NCI-H1694 (cell line): ENCODE results near the gene FCHSD2.
"Not testable (repeated sequence)": the region's sequence is repeated elsewhere in the genome, so short reads cannot be mapped to it uniquely, and the experiment has no call there.

Experiments used
- DNase-seq: peaks from one replicate; lab custom pipeline; 2025; lab: John Stamatoyannopoulos, UW

Gene FCHSD2

DNA sequence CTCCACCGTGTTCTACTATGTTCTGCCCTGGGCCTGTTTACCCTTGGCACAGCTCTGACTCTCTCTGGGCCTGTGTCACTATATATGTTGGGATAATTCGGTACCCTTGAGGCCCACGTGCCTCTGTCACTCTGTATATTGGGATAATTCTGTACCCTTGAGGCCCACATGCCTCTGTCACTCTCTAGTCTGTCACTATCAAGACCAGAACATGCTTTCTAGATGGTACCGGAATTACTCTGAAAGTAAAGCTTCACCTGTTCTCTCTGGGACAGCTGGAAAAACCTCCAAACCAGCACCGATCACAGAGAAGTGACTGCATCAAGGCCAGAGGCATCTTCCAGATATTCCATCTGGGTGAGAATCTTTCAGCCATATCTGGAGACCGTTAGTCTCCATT is 9.3 kb upstream of the FCHSD2 start:
- DNase-seq, result no peak

DNA sequence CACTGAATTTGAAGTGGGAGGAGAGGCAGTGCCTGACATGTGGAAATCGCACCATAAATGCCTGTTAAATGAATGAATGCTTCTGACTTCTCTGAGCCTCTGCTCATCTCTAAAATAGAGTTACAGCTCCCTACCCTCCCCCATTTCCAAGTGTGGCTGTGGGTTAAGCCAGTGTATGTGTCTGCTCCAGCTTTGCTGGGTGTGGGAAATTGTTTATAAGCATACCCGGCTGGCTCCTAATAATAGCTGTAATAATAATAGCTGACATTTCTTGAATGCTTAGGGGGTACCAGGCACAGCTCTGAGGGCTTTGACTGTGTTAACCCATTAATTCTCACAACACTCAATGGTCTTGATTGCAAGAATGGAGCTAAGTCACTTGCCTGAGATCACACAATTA is 7.0 kb upstream of the FCHSD2 start:
- DNase-seq, result no peak

DNA sequence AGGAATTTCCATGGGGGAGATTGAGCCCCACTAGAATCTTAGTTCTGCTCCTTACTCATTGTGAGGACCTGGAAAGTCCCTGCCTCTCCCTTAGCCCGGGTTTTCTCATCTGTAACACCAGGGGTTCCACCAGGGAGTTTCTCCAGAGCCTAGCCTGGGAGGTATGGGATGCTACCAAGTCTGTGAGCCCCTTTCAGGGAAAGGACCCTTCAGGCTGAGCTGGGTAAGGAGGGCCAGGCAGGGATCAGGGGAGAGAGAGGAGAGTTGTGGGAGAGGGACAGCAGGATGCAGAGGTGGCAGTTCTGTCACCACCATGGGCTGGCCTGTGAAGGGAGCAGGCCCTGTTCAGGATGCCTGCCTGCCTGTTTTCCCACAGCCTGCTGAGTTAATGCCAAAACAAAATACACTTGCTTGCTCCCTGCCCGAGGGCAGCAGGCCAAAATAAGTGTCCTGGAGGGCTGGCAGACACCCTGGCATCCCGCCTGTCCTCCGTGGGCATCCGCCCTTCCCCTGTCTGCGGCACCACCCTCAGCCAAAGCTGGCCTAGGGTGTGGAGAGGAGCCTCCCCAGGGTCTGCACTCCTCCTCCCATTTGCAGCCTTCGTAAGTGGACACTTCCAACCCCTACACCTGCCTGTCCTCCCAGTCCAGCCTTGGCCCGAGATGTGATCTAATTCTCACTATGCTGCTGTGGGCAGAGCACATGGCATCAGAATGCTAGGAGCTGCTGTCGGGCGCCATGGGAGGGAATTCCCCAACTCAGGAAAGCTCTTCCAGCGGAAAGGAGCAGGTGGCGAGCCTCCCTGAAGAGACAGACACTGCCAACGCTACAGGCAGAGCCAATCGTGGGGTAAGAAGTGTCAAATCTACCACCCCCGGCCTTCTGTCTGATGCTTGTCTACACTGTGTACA is 5.9 kb upstream of the FCHSD2 start:
- peak; percentile 68 for DNase-seq

DNA sequence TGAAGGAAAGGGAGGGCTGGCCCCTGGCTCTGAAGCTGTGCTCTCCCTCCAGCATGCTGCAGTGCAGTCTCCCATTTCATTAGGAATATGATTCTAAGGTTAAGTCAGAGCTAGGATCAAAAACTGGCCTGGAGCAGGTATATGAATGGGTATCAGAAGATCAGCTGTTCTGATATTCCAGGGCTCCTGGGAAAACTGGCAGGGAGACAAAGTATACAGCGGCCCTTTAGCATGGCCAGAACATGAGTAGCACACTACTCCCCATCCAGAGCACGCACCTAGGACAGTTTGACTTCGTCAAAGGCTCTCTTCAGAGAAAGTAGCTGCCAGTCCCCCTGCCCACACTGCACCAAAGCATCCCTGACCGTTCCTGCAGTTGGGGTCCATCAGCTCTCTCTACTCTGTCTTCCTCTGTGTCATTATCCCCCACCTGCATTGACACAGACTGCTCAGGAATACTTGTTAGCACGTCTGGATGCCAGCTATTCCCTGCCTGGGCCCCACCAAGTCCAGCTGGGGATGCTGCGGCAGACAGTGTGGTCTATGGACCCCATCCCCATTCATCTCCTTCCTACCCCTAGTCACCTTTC is 4.0 kb upstream of the FCHSD2 start:
- no peak for DNase-seq

DNA sequence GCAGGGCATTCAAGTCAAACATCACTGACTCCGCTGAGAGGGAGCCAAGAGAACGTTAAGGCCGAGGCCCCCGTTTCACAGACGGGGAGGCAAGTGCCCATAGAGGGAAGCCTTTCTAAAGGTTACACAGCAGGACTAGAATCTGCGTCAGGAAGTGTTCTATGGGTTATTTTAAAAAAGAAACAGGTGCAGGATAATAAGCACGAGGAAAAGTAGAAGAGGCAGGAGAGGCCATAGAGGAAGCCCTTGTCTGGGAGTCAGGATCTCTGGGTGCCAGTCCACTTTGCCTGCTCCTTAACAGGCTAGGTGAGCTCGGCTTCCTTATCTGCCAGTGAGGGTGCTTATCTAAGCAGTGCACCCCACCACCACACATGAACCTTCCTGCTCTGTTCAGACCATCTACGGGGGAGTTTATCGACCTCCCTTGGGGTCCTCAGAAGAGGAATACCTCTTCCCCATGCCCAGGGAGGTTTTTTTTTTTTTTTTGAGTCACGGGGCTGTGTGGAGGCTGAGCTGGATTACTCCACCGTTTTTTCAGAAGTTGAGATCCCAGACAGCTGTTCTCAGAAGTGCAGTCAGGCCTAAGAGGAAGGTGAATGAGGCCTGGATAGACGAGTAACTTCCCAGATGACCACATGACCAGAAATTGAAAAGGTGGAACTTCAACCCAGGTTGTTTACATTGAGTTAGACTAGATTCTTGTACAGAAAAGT is 1.2 kb upstream of the FCHSD2 start:
- no peak for DNase-seq

DNA sequence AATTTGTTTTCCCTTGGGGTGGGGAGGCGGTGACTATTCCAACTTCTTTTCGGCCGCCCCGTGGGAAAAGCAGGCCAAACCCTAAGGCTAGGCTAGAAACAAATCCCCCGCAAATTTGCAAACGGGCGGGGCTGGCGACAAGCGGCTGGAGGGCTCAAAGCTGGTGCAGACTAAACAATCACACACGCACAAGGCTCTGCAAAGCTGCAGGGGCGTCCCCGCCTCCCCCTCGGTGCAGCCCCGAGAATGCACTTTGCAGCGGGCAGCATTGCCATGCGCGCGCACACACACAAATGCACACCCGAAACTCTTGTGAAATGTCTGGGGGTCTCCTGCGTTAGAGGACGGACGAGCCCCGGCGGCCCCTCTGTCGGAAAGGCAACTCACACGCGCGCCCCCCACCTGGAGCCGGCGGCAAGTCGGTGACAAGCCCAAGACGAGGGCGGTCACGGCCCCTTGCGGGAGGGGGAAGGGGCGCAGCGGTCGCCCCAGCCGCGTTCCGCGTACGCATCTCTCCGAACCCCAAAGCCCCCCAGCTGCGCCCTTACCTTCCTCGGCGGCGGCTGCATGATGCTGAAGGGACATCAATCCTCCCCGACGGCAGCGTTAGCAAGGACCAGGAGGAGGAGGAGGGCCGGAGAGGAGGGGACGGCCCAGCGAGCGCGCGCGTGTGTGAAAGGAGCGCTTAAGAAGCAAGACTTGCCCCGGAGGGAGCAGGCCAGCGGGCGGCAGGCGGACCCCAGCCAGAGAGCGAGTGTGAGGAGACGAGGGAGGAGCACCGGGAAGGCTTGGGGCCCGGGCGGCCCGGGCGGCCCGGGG is 600 bp downstream of the FCHSD2 start:
- DNase-seq, result no peak

DNA sequence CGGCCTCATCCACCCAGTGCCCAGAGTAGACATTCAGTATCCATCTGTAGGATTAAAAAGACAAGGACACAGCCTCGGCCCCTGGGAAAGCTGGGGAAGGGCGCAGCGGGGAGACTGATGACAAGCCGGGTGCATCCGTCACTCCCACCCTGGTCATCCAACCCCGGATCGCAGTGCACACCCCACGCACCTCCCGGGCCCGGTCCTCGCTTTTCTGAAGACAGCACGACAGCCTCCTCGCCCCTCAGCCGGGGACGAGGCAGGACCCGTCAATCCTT is 1.1 kb downstream of the FCHSD2 start:
- no peak for DNase-seq

DNA sequence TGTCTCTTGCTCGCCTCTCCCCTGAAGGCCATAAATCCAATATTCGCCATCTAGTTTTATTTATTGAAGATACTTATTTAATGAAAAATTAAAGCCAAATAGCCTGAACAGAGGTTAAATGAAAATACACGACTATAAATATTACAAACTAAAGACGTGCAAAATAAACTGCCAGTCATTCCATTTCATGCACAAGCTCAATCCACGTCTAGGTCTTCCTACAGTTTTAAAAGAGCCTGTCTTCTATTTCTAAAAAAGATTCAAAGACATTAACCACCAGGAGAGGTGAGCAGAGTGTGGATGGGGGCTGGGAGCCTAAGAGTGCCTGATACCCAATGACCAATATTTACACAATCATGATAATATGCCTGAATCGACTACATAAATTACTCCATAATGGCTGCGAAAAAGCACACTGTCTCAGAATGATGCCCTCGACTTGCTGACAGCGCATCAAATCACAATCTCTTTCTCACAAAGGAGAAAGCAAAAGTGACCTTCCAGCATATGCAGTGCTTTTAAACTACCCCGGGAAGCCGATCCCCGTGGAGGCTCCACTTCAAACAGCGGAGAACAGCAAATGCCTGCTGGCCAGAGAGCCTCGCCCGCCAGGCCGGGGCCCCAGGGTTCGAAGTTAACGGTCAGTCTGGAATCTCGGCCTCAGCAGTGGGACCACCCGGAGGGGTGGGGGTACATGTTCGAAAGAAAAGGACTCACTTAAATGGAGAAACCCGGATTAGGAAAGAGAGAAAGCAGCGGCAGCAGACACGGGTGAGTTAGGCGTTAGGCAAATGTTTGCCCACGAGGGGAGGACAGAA is 1.7 kb downstream of the FCHSD2 start:
- DNase-seq, result no peak

DNA sequence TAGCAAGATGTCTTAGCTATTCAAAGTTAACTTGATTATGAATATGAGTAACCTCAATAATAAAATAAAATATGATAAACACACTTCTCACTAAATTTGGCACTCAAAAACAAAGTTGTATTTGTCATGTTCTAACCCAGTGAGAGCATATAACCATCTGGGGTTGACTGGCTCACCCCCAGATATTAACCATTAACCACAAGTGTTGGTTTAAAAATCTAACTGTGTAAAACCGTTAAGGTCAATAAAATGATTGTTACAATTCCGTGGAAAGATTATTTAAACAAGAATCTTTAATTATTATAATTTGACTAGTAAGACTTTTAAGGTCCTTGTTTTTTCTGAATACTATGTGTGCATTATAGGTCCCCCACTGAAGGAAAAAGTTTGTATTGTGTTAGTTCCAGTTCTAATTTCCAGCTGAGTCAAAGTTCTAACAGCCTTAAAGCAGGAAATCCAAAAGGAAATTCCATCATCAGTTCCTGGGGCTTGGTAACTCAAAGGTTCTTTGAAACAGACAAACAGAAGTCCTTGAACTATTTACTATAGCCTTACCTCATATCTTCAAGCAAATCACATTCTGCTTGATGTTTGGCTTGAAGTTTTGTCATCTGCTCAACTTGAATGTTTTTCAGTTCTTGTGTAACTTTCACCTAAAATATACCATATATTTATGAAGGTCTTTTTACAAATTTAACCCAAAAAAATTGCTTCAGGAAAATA is 2.5 kb downstream of the FCHSD2 start:
- DNase-seq, result no peak

DNA sequence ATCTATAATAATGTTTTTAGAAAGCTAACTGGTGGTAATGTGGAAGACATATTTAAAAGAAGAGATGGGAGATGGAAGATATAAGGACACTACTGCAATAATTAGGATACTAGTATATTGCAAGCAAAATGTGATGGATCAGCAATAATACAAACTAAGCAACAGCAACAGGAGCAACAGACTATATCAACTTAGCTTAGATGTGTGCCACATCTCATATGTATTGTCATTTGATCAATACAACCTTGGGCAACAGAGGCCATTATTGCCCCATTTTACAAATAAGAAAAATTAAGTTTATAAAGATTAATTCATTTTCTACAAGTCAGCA is 4.2 kb downstream of the FCHSD2 start:
- no peak for DNase-seq

DNA sequence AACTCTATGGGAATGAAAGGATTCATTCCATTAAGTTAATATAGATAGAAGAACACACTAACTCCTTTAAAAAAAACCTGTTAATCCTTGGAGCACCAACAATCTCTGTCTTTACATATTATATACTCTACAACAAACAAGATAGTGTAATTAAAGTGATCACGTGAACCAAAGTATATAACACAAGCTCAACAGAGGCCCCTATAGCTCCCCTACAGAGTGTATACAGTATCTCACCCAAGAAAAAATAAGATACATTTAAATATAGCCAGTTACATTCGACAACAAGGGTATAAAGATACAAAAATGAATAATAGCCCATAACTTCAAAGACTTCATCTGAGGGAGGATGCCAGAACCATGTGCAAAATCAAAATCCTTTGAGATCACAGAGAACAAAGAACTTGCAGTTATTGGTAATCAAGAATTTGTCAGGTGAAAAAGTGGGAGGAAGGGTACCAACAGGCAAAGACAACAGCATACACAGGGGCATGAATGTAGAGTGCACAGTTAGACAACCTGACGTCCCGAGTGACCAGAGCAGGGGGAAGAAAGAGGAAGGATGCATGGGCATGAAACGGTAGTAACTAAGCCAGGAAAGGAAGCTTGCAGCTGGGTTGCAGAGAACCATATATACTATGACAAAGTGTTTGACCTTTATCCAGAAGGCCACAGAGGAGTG is 4.7 kb downstream of the FCHSD2 start:
- DNase-seq, result no peak

DNA sequence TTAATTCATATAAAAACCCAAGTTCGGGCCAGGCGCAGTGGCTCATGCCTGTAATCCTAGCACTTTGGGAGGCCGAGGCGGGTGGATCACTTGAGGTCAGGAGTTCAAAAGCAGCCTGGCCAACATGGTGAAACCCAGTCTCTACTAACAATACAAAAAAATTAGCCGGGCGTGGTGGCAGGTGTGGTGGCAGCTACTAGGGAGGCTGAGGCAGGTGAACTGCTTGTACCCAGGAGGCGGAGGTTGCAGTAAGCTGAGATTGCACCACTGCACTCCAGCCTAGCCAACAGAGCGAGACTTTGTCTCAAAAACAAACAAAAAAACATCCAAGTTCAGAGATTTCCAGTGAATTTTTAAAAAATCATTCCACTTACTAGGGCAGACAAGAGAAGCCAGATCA is 5.4 kb downstream of the FCHSD2 start:
- DNase-seq, result not testable (repeated sequence)

DNA sequence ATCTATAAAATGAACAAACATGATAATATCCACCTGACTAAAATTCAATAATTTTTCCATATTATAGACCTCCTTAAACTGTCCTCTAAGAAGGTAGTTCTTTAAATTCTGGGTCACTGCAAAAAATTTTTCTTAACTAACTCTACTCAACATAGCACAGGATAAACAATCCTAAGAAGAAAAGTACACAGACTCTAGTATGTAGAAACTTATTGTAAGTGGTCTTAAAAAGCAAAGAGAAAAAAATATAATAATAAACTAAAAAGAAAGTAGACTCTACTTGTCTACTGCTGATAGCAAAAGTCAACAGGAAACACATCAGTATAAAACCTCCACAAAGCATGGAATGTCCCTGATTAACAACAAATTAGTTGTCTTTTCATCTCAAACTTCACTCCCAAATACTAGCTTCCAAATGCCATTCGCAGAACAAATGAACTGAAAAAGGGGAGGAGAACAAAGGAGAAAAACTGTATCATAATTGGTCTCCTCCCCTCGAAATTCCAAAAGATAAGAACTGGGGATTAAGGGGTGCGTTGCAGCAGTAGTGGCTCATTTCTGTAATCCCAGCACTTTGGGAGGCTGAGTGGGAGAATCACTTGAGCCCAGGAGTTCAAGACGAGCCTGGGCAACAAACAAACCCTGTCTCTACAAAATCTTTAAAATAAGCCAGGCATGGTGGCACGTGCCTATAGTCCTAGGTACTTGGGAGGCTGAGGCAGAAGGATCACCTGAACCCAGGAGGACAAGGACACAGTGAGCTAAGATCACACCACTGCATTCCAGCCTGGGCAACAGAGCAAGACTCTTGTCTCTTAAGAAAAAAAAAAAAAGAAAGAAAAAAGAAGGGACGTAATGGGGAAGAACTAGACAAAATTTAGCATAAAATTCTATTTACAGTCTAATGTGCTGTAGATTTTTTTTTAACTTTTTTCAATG is 6.5 kb downstream of the FCHSD2 start:
- DNase-seq, result no peak

DNA sequence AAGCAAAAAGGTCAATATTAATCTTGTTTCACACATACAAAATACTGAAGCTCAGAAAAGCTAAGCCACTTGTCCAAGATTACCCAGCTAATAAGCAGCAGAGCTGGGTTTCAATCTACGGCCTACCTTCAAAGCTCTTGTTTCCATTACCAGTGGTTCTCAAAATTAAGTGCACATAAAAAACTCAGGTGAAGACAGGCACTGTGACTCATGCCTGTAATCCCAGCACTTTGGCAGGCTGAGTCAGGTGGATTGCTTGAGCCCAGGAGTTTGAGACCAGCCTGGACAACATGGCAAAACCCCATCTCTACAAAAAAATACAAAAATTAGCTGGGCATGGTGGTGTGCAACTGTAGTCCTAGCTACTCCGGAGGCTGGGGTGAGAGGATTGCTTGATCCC is 9.8 kb downstream of the FCHSD2 start:
- not testable (repeated sequence) for DNase-seq

DNA sequence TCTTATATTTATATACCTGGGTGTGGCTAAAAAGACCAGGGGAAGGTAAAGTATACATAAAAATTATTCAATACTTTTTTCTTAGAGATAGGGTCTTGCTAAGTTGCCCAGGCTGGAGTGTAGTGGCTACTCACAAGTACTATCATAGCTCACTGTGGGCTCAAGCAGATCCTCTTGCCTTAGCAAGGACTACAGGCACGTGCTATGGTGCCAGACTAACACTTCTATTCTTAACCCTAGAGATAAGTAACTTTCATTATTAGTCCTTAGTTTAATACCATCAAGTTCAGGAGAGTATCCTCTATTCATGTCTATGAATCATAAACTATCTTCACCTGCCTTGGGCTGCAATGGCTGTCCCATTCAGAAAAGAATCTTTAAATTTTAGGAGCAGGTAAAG is 11.9 kb downstream of the FCHSD2 start:
- DNase-seq, result no peak

DNA sequence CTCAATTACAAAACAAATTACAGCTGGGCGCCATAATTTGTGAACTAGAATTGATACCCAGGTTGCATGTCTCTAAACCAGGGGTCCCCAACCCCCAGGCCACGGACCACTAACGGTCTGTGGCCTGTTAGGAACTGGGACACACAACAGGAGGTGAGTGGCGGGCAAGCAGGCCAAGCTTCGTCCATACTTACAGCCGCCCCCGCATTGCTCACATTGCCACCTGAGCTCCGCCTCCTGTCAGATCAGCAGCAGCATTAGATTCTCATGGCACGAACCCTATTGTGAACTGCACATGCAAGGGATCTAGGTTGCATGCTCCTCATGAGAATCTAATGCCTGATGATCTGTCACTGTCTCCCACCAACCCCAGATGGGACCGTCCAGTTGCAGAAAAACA is 12.9 kb downstream of the FCHSD2 start:
- no peak for DNase-seq

DNA sequence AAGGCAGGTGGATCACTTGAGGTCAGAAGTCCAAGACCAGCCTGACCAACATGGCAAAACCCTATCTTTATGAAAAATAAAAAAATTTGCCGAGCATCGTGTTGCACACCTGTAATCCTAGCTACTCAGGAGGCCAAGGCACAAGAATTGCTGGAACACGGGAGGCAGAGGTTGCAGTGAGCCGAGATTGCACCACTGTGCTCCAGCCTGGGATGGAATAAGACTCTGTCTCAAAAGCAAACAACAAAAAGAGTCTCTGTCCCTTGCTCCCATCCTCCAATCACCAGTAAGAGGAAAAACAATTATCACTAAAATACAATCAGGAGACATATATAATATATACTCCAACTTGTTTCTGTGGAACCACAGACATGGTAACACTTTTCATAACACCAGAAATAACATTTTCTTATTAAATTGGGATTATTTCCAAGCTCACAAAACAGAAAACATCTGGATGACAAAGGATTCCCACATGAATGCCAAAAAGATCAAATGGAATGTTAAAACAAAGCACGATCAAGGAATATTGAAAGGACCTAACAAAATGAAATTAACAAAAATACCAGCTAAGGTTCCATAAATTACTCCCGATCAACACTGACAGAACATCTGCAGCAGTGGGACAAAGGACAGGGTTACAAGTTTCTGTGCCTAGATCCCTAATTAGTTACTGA is 15.2 kb downstream of the FCHSD2 start:
- no peak for DNase-seq

DNA sequence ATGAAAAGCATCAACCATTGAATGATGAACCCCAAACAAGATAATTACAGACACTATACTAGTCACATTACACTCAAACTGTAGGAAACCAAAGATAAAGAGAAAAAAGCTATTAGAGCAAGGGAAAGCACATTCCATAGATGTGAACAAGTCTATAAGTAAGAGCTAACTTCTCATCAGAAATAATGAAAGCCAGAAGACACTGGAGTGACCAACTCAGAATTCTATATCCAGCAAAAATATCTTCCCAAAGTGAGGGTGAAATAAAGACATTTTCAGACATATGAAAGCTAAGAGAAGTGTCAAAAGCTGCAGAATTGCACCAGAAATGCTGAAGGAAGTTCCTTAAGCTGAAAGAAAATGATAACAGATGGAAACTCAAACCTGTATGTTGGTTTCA is 17.3 kb downstream of the FCHSD2 start:
- no peak for DNase-seq

DNA sequence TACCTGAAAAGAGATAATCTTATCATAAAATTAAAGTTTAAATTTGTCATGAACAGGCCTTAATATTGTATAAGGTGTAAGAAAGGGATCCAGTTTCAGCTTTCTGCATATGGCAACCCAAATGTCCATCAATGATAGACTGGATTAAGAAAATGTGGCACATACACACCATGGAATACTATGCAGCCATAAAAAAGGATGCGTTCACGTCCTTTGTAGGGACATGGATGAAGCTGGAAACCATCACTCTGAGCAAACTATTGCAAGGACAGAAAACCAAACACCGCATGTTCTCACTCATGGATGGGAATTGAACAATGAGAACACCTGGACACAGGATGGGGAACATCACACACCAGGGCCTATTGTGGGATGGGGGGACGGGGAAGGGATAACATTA is 18.2 kb downstream of the FCHSD2 start:
- not testable (repeated sequence) for DNase-seq
